Psoas muscle (tissue), 8 donors: Measurements from ENCODE around the gene ZSCAN25. TPM values are rescaled to one million over a fixed set of nuclear protein-coding genes. Genes with fewer than 3 reads are reported as not detected.

Source experiments
- ATAC-seq, 4 donors: fragments of 200-7000 bp; cut with Tn5 transposase; one replicate each; pipeline ENCODE4 v1.9.1; 2020; ENCODE audit warnings: moderate library complexity in 3 of 4, mild to moderate bottlenecking in 2 of 4
- DNase-seq, 2 donors: peaks; one replicate each; pipeline ENCODE4 v3.0.0-alpha.2; 2020
- H3K27ac ChIP-seq: fragments of 200-600 bp; one replicate; pipeline ENCODE4 v1.8.0; 2022
- H3K27me3 ChIP-seq, 3 donors: fragments of 200-600 bp in 1 of 3; one replicate each; pipeline versions ENCODE4 v1.6.1 to v1.8.0; 2013 to 2022; ENCODE audit warnings: low read length in 2 of 3, mild to moderate bottlenecking in 2 of 3, moderate library complexity in 1 of 3; ENCODE audit not compliant: insufficient read depth in 3 of 3
- H3K36me3 ChIP-seq, 2 donors: fragments of 200-600 bp in 1 of 2; one replicate each; pipeline versions ENCODE4 v1.6.1 to v1.8.0; 2013 to 2022; ENCODE audit warnings: low read depth in 1 of 2, mild to moderate bottlenecking in 1 of 2, moderate library complexity in 1 of 2; ENCODE audit not compliant: insufficient read depth in 1 of 2
- H3K4me1 ChIP-seq: fragments of 200-600 bp; one replicate; pipeline ENCODE4 v1.8.0; 2022
- H3K4me3 ChIP-seq: fragments of 200-600 bp; one replicate; pipeline ENCODE4 v1.8.0; 2022; ENCODE audit warnings: mild to moderate bottlenecking
- H3K9me3 ChIP-seq: fragments of 200-600 bp; one replicate; pipeline ENCODE4 v1.8.0; 2022
- CTCF ChIP-seq: fragments of 200-600 bp; IDR thresholded peaks from one replicate; pipeline ENCODE4 v1.8.0; 2022; ENCODE audit warnings: antibody characterized with exemption
- WGBS, 3 donors: extraction: QIAGEN DNeasy Blood & Tissue Kit; methylation state at CpG; one replicate each; pipeline versions ENCODE4 v1.1.6 to v1.1.7; 2013; 5-methylcytosine and 5-hydroxymethylcytosine counted together
- intact Hi-C, 2 donors: fragments of 100-400 bp; cut with DNase I; formaldehyde crosslinking; loops; one replicate each; pipeline versions ENCODE4 v1.11.0 to v1.14.2; 2022
- polyA plus RNA-seq, 3 donors: library from polyadenylated mRNA; stranded (reverse); fragments of 200-250 nt; gene quantifications; one replicate each; pipeline ENCODE4 v1.2.3, GENCODE V29; 2013
- total RNA-seq, 4 donors: library from RNA; stranded (reverse); fragmentation: NEBNext Ultra II Directional in 2 of 4; extraction: Animal tissue kit (Norgen Biotek cat#: 25700) in 2 of 4; gene quantifications; one replicate each; pipeline versions ENCODE4 v1.2.1 to v1.2.4, GENCODE V29; 2021 to 2023
- donor health status: healthy with polysubstance abuse.
- donor health status: DM: no; HTN: no; CAD: no; lungs with moderate emphysema.
- donor health status: Bipolar disorder and iron deficiency.
- donor health status: healthy.
- donor health status: DM: yes; HTN: yes; CAD: no.
- donor health status: DM: no; HTN: no; CAD: no.
- donor health status: DM: no; HTN: no; CAD: no.
- donor health status: DM: yes; HTN: yes; CAD: no.

ZSCAN25 gene
- total and polyA plus RNA-seq, 7 donors, result 2.6 to 10.5 (median 6.3) TPM

GRCh38 chr7:99638731-99639130 lies 22.0 kb downstream of the ZSCAN25 start:
- ATAC-seq (no peak), DNase-seq (no peak)
- Histone ChIP-seq H3K36me3 (peaks cover 5 to 25% of the 10 kb centered on the region in 2 donors), H3K4me1 (no peaks in the 10 kb centered on the region), H3K9me3 (no peaks in the 10 kb centered on the region), H3K27ac (no peak overlapping the region), H3K27me3 (no peaks in the 10 kb centered on the region), H3K4me3 (no peak overlapping the region)
- WGBS, 3 donors, result 94 to 95% (median 95%) methylated on average over 23 of the region's 23 CpGs
- intact Hi-C loops, result loop anchor here in 1 of 2 donors (10.0 kb wide), 2 partner anchors 196 to 276 kb away; partner anchors contain the start of gene TRIM4
- TF ChIP-seq CTCF, result no peak

DNA sequence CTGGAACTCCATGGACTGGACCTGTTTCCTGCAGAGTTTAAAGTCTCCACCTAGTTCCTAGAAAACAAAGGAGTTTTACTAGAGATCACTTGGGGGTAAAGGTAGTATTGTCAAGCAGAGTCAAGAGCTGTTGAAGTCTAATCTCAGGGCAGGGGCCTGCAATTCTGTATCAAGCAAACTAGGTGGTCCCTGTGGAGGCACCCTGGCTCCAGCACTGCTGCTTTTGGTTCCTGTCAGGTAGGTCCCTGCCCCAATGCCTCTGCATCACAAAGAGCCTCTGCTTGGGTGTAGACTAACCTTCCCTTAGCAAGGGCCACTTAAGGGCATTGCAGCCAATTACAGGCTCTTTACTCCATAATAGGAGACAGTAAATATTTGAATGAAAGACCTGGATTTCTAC lies 22.5 kb downstream of the ZSCAN25 start:
- H3K4me1 ChIP-seq, result no peaks in the 10 kb centered on the region
- H3K4me3 ChIP-seq, result no peak overlapping the region
- peaks cover 5 to 25% of the 10 kb centered on the region in 2 donors for H3K36me3 ChIP-seq
- no peak for TF ChIP-seq CTCF
- no peak for ATAC-seq
- H3K27me3 ChIP-seq, result no peaks in the 10 kb centered on the region
- no peaks in the 10 kb centered on the region for H3K9me3 ChIP-seq
- no peak for DNase-seq
- no peak overlapping the region for H3K27ac ChIP-seq
- intact Hi-C loops, result loop anchor here in 1 of 2 donors (10.0 kb wide), 2 partner anchors 196 to 276 kb away; partner anchors contain the start of gene TRIM4

DNA sequence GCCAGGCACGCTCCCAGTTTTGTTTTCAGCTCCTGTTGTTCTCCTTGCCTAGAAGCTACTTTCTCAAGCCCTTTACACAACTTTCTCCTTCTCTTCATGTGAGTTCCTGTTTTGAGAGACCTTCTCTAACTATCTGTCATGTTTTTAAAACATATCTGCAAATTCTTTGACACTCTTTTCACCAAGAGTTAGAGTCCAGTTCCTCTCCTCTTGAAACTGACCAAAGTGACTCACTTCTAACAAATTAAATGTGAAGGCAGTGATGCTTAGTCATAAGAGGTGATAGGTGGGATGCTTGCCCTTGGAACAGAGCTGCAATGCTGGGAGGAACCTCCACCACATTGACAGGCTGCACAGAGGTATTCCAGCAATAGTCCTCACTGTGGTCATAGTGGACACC lies 25.3 kb downstream of the ZSCAN25 start:
- no peaks in the 10 kb centered on the region for H3K9me3 ChIP-seq
- intact Hi-C loops, result no loop called here
- DNase-seq, result no peak
- no peak for TF ChIP-seq CTCF
- WGBS, 3 donors, result 90 to 100% (median 96%) methylated on average over 1 of the region's 1 CpG
- no peak overlapping the region for H3K4me3 ChIP-seq
- H3K27ac ChIP-seq, result no peak overlapping the region
- no peak for ATAC-seq
- no peaks in the 10 kb centered on the region for H3K27me3 ChIP-seq
- peaks cover 2 to 25% of the 10 kb centered on the region in 2 donors for H3K36me3 ChIP-seq
- no peaks in the 10 kb centered on the region for H3K4me1 ChIP-seq

GRCh38 chr7:99643464-99643863 lies 26.7 kb downstream of the ZSCAN25 start:
- no peaks in the 10 kb centered on the region for H3K9me3 ChIP-seq
- 80 to 86% (median 82%) methylated on average over 2 of the region's 2 CpGs for WGBS, 3 donors
- DNase-seq, result no peak

More at GRCh38 chr7:99643464-99643863, 26.7 kb downstream of the ZSCAN25 start:
- Histone ChIP-seq H3K4me1 (no peaks in the 10 kb centered on the region), H3K36me3 (peaks cover 2 to 18% of the 10 kb centered on the region in 2 donors), H3K27ac (no peak overlapping the region), H3K4me3 (no peak overlapping the region), H3K27me3 (no peaks in the 10 kb centered on the region)
- no peak for ATAC-seq
- intact Hi-C loops, result no loop called here
- TF ChIP-seq CTCF, result no peak
